Hippocampal formation (tissue), 2 donors: ENCODE data around the gene FOXP2.

Source experiments
- DNase-seq, 2 donors: peaks; one replicate each; lab custom pipeline; 2025; lab: John Stamatoyannopoulos, UW

Gene FOXP2

GRCh38 chr7:114715907-114716306, 301.3 kb downstream of the FOXP2 start:
- DNase-seq, result no peak

GRCh38 chr7:114718861-114719260, 304.2 kb downstream of the FOXP2 start:
- DNase-seq, result no peak

GRCh38 chr7:114720725-114721124, 306.1 kb downstream of the FOXP2 start:
- no peak for DNase-seq

GRCh38 chr7:114722562-114722961, 307.9 kb downstream of the FOXP2 start:
- no peak for DNase-seq

GRCh38 chr7:114723308-114723707, 308.7 kb downstream of the FOXP2 start:
- DNase-seq, result no peak

GRCh38 chr7:114740095-114740494, 325.5 kb downstream of the FOXP2 start:
- no peak for DNase-seq

GRCh38 chr7:114740941-114741340, 326.3 kb downstream of the FOXP2 start:
- no peak for DNase-seq

GRCh38 chr7:114741911-114742310, 327.3 kb downstream of the FOXP2 start:
- no peak for DNase-seq
